Liver (tissue), 9 donors: Measurements from ENCODE around the gene USP43. TPM values are rescaled to one million over a fixed set of nuclear protein-coding genes. Genes with fewer than 3 reads are reported as not detected.

Experiments
- DNase-seq: peaks from one replicate; pipeline ENCODE4 v3.0.0-alpha.2; 2017; ENCODE audit warnings: low spot score
- H3K27ac ChIP-seq, 2 donors: one replicate each; pipeline ENCODE4 v1.7.0; 2013; ENCODE audit warnings: inconsistent platforms in 2 of 2, low read length in 2 of 2, control low read depth in 1 of 2, low read depth in 1 of 2, mild to moderate bottlenecking in 1 of 2
- H3K27me3 ChIP-seq, 4 donors: one replicate each; pipeline versions ENCODE4 v1.6.1 to v1.7.0; 2013; ENCODE audit warnings: low read length in 3 of 4, inconsistent platforms in 1 of 4, mild to moderate bottlenecking in 1 of 4, moderate library complexity in 1 of 4; ENCODE audit not compliant: control insufficient read depth in 4 of 4, insufficient read depth in 4 of 4
- H3K36me3 ChIP-seq, 4 donors: one replicate each; pipeline versions ENCODE4 v1.6.1 to v1.7.0; 2013; ENCODE audit warnings: low read length in 3 of 4, mild to moderate bottlenecking in 3 of 4, low read depth in 1 of 4, moderate library complexity in 1 of 4; ENCODE audit not compliant: control insufficient read depth in 4 of 4, insufficient read depth in 3 of 4
- H3K4me1 ChIP-seq, 4 donors: one replicate each; pipeline versions ENCODE4 v1.6.1 to v1.7.0; 2013; ENCODE audit warnings: low read length in 3 of 4, mild to moderate bottlenecking in 3 of 4, moderate library complexity in 1 of 4; ENCODE audit not compliant: control insufficient read depth in 4 of 4, insufficient read depth in 4 of 4
- H3K4me3 ChIP-seq, 3 donors: one replicate each; pipeline versions ENCODE4 v1.6.1 to v1.7.0; 2013; ENCODE audit warnings: low read length in 3 of 3, control low read depth in 1 of 3, low read depth in 1 of 3, mild to moderate bottlenecking in 1 of 3
- H3K9ac ChIP-seq, 2 donors: one replicate each; pipeline ENCODE4 v1.7.0; 2013; ENCODE audit warnings: low read length in 2 of 2, mild to moderate bottlenecking in 2 of 2, moderate library complexity in 2 of 2, control low read depth in 1 of 2, low read depth in 1 of 2
- H3K9me3 ChIP-seq, 4 donors: one replicate each; pipeline versions ENCODE4 v1.6.1 to v1.7.0; 2013; ENCODE audit warnings: low read length in 3 of 4; ENCODE audit not compliant: control insufficient read depth in 4 of 4
- ATF3 ChIP-seq: IDR thresholded peaks from 2 replicates; pipeline ENCODE4 v1.6.1; 2016; ENCODE audit warnings: antibody characterized with exemption
- CTCF ChIP-seq: fragments of 150-350 bp; IDR thresholded peaks from 2 replicates; pipeline ENCODE4 v1.5.1; 2017; ENCODE audit warnings: improper control_type of control experiment, low read depth, low read length; ENCODE audit not compliant: missing input control
- EGR1 ChIP-seq, 2 donors: IDR thresholded peaks; 2 replicates each; pipeline ENCODE4 v1.6.1; 2016 to 2018; ENCODE audit warnings: antibody characterized with exemption in 2 of 2, low read depth in 2 of 2
- FOXA1 ChIP-seq: IDR thresholded peaks from 2 replicates; pipeline ENCODE4 v1.6.1; 2016; ENCODE audit warnings: antibody characterized with exemption
- FOXA2 ChIP-seq: IDR thresholded peaks from 2 replicates; pipeline ENCODE4 v1.6.1; 2016; ENCODE audit warnings: antibody characterized with exemption
- HNF4A ChIP-seq, 2 donors: conservative IDR thresholded peaks; 2 replicates each; pipeline ENCODE4 v1.6.1; 2016; ENCODE audit warnings: antibody characterized with exemption in 2 of 2, mild to moderate bottlenecking in 2 of 2
- HNF4G ChIP-seq: IDR thresholded peaks from 2 replicates; pipeline ENCODE4 v1.6.1; 2016; ENCODE audit warnings: antibody characterized with exemption
- JUND ChIP-seq, 2 donors: IDR thresholded peaks; 2 replicates each; pipeline ENCODE4 v1.6.1; 2016; ENCODE audit warnings: antibody characterized with exemption in 2 of 2
- MAX ChIP-seq: IDR thresholded peaks from 2 replicates; pipeline ENCODE4 v1.6.1; 2016; ENCODE audit warnings: antibody characterized with exemption
- NR2F2 ChIP-seq: IDR thresholded peaks from 2 replicates; pipeline ENCODE4 v1.6.1; 2016; ENCODE audit warnings: antibody characterized with exemption
- REST ChIP-seq: IDR thresholded peaks from 2 replicates; pipeline ENCODE4 v1.6.1; 2016; ENCODE audit warnings: antibody characterized with exemption, mild to moderate bottlenecking
- RXRA ChIP-seq, 2 donors: IDR thresholded peaks; 2 replicates each; pipeline ENCODE4 v1.6.1; 2017 to 2018; ENCODE audit warnings: antibody characterized with exemption in 2 of 2, mild to moderate bottlenecking in 1 of 2
- SP1 ChIP-seq: IDR thresholded peaks from 2 replicates; pipeline ENCODE4 v1.6.1; 2018; ENCODE audit warnings: antibody characterized with exemption, mild to moderate bottlenecking
- TAF1 ChIP-seq: conservative IDR thresholded peaks from 2 replicates; pipeline ENCODE4 v1.6.1; 2016; ENCODE audit warnings: antibody characterized with exemption, mild to moderate bottlenecking
- YY1 ChIP-seq: IDR thresholded peaks from 2 replicates; pipeline ENCODE4 v1.6.1; 2016; ENCODE audit warnings: antibody characterized with exemption, mild to moderate bottlenecking
- ZBTB33 ChIP-seq: IDR thresholded peaks from 2 replicates; pipeline ENCODE4 v1.6.1; 2016; ENCODE audit warnings: antibody characterized with exemption
- WGBS: extraction: QIAGEN DNeasy Blood & Tissue Kit; methylation state at CpG from one replicate; pipeline ENCODE4 v1.1.7; 2013; 5-methylcytosine and 5-hydroxymethylcytosine counted together
- polyA plus RNA-seq, 2 donors: library from polyadenylated mRNA; stranded (reverse) in 1 of 2; unstranded in 1 of 2; fragments of 200-250 nt in 1 of 2; fragments of >200 nt in 1 of 2; fragmentation: Nextera tagmentation in 1 of 2; extraction: Ambion mirVana in 1 of 2; gene quantifications; one replicate each; pipeline versions ENCODE4 v1.2.1 to v1.2.3, GENCODE V29; 2013 to 2015
- total RNA-seq, 2 donors: library from RNA; depleted of rRNA; stranded (reverse); fragments of >200 nt; gene quantifications; one replicate each; pipeline ENCODE4 v1.2.3, GENCODE V29; 2014
- donor health status: healthy.
- donor health status: healthy.
- donor health status: healthy.
- donor health status: healthy.
- donor health status: healthy.

The USP43 gene
- total and polyA plus RNA-seq, 4 donors = 0.42 to 7.4 (median 0.94) TPM

- TF ChIP-seq YY1 (no peak), RXRA (IDR thresholded peaks at IDR 0.05) (no peak)
These were observed 39.8 kb downstream of the USP43 start (continued) for GRCh38 chr17:9684955-9685621.

DNA sequence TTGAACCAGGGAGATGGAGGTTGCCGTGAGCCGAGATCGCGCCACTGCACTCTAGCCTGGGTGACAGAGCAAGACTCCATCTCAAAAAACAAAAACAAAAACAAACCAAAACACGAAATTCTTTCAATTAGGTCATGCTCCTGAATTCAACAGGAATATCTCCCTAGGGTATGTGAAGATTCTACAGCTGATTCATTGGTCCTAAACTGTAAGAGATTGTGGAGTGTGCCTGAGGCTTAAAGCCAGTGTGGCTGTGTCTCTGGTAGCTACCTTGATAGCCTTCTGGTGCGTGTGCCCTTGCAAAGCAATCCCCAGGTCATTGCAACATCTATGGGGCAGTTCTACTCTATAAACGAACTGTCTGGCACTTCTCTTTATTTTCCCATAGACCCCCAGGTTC lies 48.4 kb downstream of the USP43 start:
- 90% methylated on average over 7 of the region's 7 CpGs for WGBS
- H3K27me3 ChIP-seq = no peaks in the 10 kb centered on the region
- TF ChIP-seq ZBTB33 (no peak), FOXA2 (no peak), MAX (no peak), JUND (IDR thresholded peaks at IDR 0.05) (no peak), REST (no peak), ATF3 (no peak), HNF4G (no peak), RXRA (IDR thresholded peaks at IDR 0.05) (no peak), TAF1 (no peak), SP1 (no peak)
- peaks cover 0 to 3% (median under 1%) of the 10 kb centered on the region in 4 donors for H3K36me3 ChIP-seq
- H3K9ac ChIP-seq = no peak overlapping the region
- H3K4me1 ChIP-seq = no peaks in the 10 kb centered on the region
- no peak overlapping the region for H3K4me3 ChIP-seq
- no peak overlapping the region for H3K27ac ChIP-seq
- DNase-seq = no peak
- H3K9me3 ChIP-seq = no peaks in the 10 kb centered on the region

DNA sequence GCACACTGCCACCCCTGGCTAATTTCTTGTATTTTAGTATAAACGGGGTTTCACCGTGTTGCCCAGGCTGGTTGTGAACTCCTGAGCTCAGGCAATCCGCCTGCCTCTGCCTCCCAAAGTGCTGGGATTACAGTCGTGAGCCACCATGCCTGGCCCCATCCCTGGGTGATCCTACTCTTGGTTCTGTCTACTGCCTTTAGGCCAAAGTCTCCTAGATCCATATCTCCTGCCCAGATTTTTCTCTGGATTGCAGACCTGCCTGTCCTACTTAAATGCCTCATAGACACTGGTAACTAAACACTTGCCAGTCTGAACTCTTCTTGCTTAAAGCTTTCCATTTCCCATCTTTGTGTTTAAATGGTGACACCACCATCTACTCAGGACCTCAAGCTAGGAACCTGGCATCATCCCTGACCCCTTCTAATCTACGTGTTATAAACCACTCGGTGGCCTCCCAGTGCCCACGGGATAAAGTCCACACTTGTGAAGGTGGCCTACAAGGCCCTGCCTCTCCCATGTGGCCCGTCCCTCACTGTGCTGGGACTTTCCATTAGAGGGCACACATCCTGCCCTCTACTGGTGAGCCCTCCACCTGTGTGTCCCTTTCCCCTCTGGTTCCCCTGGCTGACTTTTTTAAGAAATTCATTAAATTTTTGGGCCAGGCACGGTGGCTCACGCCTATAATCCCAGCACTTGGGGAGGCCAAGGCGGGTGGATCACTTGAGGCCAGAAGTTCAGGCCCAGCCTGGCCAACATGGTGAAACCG lies 51.1 kb downstream of the USP43 start:
- Histone ChIP-seq H3K36me3 (peaks cover 0 to 3% (median under 1%) of the 10 kb centered on the region in 4 donors), H3K27me3 (no peaks in the 10 kb centered on the region), H3K4me1 (no peaks in the 10 kb centered on the region), H3K9me3 (no peaks in the 10 kb centered on the region), H3K4me3 (no peak overlapping the region), H3K27ac (no peak overlapping the region), H3K9ac (no peak overlapping the region)
- DNase-seq = no peak
- WGBS = 93% methylated on average over 12 of the region's 12 CpGs
- no peak for TF ChIP-seq HNF4A (conservative IDR thresholded peaks at IDR 0.05)
- no peak for TF ChIP-seq CTCF
- TF ChIP-seq REST = no peak
- no peak for TF ChIP-seq EGR1 (IDR thresholded peaks at IDR 0.05; ENCODE audit: low read depth in 2 of 2)
- TF ChIP-seq JUND (IDR thresholded peaks at IDR 0.05) = no peak
- no peak for TF ChIP-seq HNF4G
- no peak for TF ChIP-seq TAF1
- TF ChIP-seq FOXA2 = no peak
- no peak for TF ChIP-seq FOXA1
- no peak for TF ChIP-seq MAX
- TF ChIP-seq NR2F2 = no peak
- TF ChIP-seq ATF3 = no peak
